Large intestine (tissue), 3 donors: ENCODE data around the gene POLN. TPM values are rescaled to one million over a fixed set of nuclear protein-coding genes. Genes with fewer than 3 reads are reported as not detected.
"Not testable (repeated sequence)": the region's sequence is repeated elsewhere in the genome, so short reads cannot be mapped to it uniquely, and the experiment has no call there.

ENCODE experiments used
- DNase-seq, 2 donors: peaks; one replicate each; pipeline versions ENCODE4 v3.0.0 to v3.0.0-alpha.2; 2013
- H3K27ac ChIP-seq: one replicate; pipeline ENCODE4 v1.5.1; 2013; ENCODE audit warnings: low read length
- H3K27me3 ChIP-seq: 2 replicates; pipeline ENCODE4 v1.6.1; 2013; ENCODE audit warnings: low read length; ENCODE audit not compliant: control insufficient read depth, insufficient read depth
- H3K36me3 ChIP-seq: 2 replicates; pipeline ENCODE4 v1.6.1; 2013; ENCODE audit warnings: low read length; ENCODE audit not compliant: control insufficient read depth, insufficient read depth
- H3K4me1 ChIP-seq: one replicate; pipeline ENCODE4 v1.6.1; 2013; ENCODE audit warnings: low read length; ENCODE audit not compliant: control insufficient read depth, insufficient read depth
- H3K4me3 ChIP-seq: one replicate; pipeline ENCODE4 v1.5.1; 2013; ENCODE audit warnings: low read length
- H3K9me3 ChIP-seq: one replicate; pipeline ENCODE4 v1.6.1; 2013; ENCODE audit warnings: mild to moderate bottlenecking, low read depth, low read length, moderate library complexity; ENCODE audit not compliant: control insufficient read depth
- WGBS: methylation state at CpG from one replicate; pipeline ENCODE4 v1.1.5; 2013; ENCODE audit warnings: low lambda C conversion rate; ENCODE audit not compliant: insufficient coverage; 5-methylcytosine and 5-hydroxymethylcytosine counted together
- polyA plus RNA-seq: library from polyadenylated mRNA; unstranded; fragments of 120-200 nt; gene quantifications from one replicate; pipeline ENCODE4 v1.2.1, GENCODE V29; 2013

Gene POLN
- polyA plus RNA-seq, 1 donor = 2.3 TPM

DNA sequence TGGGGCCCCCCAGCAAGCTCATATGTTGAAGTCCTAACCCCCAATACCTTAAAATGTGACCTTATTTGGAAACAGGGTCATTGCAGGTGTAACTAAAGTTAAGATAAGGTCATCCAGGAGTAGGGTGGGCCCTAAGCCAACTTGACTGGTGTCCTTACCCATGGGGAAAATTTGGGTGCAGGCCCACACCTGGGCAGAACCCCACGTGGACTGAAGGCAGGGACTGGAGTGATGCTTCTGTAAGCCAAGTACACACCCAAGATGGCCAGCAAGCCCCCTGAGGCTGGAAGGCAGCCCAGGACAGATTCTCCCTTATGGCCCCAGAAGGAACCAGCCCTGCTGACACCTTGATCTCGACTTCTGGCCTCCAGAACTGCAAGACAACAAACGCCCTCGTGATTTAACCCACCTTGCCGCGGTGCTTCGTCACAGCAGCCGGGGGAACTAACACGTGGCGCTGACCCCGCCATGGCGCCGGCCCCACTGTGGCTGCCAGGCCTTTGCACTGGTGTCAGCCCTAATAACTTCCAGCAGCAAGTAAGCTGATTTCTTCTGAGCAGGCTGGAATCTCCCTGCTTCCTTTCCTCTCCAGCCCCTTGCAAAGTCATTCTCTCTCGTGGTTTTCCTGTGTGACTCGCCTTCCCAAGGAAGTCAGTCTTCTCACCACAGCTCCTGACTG, 43.2 kb upstream of the POLN start:
- Histone ChIP-seq H3K9me3 (no peaks in the 10 kb centered on the region), H3K4me1 (no peaks in the 10 kb centered on the region), H3K27me3 (no peaks in the 10 kb centered on the region), H3K36me3 (no peaks in the 10 kb centered on the region), H3K4me3 (no peak overlapping the region), H3K27ac (no peak overlapping the region)
- DNase-seq = no peak
- no CpG with 5 or more reads among the region's 15 CpGs for WGBS

DNA sequence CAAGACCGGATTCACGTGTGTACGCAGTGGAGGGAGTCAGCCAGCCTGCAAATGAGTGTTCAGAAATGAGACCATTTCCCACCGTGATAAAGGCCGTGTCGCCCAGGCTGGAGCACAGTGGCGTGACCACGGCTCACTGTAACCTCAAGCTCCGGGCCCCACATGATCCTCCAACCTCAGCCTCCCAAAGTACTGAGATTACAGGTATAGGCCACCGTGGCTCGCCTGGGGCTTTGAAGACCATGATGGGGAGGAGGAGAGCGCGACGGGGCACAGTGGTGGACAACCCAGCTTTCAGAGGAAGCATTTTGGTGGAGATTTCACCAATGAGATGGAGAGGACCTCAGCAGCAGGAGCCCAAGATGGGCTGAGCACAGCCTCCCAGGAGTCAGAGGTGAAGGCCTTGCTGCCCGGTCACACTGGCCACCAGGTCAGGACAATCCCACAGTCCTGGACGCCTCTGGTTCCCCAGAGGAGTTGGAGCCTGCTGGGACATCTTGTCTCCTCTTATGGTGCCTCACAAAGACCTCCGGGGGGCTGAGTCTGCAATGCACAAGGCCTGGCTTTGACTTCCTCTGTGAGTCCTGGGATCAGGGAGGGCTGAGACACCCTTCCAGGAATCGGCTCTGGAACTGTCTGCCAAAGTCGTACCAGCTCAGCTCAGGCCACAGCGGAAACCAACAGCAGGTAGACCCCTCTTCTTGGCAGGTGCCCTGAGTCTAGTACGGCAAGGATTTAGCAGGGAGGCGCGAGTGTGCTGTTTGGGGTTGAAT, 42.4 kb upstream of the POLN start:
- no peaks in the 10 kb centered on the region for H3K36me3 ChIP-seq
- H3K4me1 ChIP-seq = no peaks in the 10 kb centered on the region
- DNase-seq = no peak
- no peak overlapping the region for H3K27ac ChIP-seq
- H3K9me3 ChIP-seq = no peaks in the 10 kb centered on the region
- no CpG with 5 or more reads among the region's 23 CpGs for WGBS
- no peak overlapping the region for H3K4me3 ChIP-seq
- no peaks in the 10 kb centered on the region for H3K27me3 ChIP-seq

DNA sequence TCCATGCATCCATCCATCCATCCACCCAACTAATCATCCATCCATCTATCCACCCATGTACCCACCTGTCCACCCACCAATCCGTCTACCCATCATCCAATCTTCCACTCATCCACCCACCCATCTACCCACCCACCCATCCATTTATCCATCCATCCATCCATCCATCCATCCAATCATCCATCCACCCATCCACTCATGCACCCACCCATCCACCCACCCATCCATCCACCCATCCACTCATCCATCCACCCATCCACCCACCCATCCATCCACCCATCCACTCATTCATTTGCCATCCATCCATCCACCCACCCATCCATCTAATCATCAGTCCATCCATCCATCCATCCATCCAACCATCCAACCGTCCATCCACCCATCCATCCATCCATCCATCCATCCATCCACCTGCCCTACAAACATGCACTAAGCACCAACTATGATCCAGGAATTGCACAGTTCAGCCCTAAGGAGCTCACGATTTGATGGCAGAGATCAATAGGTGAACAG, 41.3 kb upstream of the POLN start:
- no peak overlapping the region for H3K27ac ChIP-seq
- H3K4me1 ChIP-seq = no peaks in the 10 kb centered on the region
- no peaks in the 10 kb centered on the region for H3K36me3 ChIP-seq
- 89% methylated on average over 2 of the region's 3 CpGs for WGBS
- H3K27me3 ChIP-seq = no peaks in the 10 kb centered on the region
- H3K9me3 ChIP-seq = no peaks in the 10 kb centered on the region
- DNase-seq = no peak
- no peak overlapping the region for H3K4me3 ChIP-seq

DNA sequence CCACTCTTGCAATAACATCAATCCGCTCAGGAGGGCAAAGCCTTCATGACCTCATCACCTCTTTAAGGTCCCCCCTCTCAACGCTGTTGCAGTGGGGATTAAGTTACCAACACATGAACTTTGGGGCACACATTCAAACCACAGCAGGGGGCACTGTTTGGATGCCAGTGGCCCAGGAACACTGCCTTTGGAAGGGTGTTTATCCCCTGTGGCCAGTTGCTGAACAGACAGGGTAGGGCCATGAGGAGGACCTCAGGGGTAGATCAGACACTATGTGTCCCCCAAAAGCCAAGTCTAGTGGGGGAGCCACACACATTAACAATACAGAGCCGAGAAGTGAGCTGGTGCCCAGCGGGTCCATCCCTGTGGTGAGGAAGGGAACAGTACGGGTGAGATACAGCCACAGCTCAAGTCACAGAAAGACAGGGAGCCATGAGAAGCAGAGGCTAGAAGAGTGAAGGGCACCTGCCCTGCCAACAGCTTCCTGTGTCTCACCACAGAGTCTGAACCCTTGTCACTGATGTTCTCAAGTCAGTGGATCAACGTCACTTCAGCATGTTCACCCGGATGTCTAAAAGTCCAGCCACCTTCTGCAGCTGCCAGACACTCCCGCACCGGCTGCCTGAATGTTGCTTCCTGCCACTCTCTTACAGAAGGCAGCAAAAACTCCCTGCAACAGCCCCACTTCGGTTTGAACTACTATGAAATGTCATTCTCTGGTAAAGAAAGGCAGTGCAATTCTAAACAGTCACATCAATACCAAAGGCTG, 39.8 kb upstream of the POLN start:
- H3K36me3 ChIP-seq = no peaks in the 10 kb centered on the region
- no peaks in the 10 kb centered on the region for H3K9me3 ChIP-seq
- no peak overlapping the region for H3K4me3 ChIP-seq
- H3K4me1 ChIP-seq = no peaks in the 10 kb centered on the region
- peak in 1 of 2 donors; percentile 46 for DNase-seq
- no peaks in the 10 kb centered on the region for H3K27me3 ChIP-seq
- no CpG with 5 or more reads among the region's 10 CpGs for WGBS
- H3K27ac ChIP-seq = no peak overlapping the region

DNA sequence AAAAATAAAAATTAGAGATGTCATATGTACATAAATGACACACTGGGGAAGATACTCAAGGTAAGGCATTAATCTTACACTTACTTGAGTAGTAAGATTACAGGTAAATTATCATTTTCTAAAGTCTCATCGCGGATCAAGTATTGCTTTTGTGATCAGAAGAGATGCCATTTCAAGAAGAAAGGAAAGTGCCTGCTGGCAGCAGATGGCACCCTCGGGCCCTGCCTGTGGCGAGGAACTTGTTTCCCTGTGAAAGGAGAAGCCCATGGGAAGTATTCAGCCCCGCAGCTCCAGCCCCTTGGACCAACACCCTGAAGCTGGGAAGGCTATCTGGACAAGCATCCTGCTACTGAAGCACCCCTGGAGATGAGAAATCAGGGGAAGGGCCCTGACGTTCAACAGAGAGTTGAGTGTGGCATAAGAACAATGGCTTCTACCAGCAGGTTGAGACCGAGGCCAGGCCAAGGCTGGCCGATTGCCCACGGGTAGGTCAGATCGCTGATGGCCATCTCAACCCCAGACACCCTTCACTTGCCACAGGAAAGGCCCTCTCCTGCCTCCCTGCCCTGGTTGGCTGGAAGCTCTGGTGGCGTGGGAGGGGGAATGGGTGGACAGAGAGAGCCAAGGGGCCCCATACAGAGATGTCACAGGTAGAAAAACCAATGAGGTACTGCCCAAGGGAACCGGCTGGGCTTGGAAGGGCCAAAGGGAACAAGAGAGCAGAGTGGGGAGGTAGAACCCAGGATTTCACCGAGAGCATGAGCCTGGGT, 38.8 kb upstream of the POLN start:
- no CpG with 5 or more reads among the region's 13 CpGs for WGBS
- no peaks in the 10 kb centered on the region for H3K4me1 ChIP-seq
- H3K27me3 ChIP-seq = no peaks in the 10 kb centered on the region
- H3K27ac ChIP-seq = no peak overlapping the region
- no peaks in the 10 kb centered on the region for H3K36me3 ChIP-seq
- no peak overlapping the region for H3K4me3 ChIP-seq
- no peak for DNase-seq
- H3K9me3 ChIP-seq = peaks cover 4% of the 10 kb centered on the region

DNA sequence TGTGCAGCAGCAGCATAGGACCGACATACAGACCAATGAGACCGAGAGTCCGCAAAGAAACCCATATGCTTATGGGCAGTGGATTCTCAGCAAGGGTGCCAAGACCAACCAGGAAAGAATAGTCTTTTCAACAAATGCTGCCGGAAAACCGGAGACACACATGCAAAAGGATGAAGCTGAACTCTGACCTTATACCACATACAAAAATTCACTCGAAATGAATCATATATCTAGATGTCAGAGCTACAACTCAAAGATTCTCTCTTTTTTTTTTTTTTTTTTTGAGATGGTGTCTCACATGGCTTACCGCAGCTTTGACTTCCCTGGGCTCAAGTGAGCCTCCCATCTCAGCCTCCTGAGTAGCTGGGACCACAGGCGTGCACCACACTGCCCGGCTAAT, 36.0 kb upstream of the POLN start:
- no peak for DNase-seq
- H3K4me3 ChIP-seq = no peak overlapping the region
- H3K36me3 ChIP-seq = no peaks in the 10 kb centered on the region
- WGBS = no CpG with 5 or more reads among the region's 9 CpGs
- H3K4me1 ChIP-seq = peaks cover 4% of the 10 kb centered on the region
- peaks cover 6% of the 10 kb centered on the region for H3K9me3 ChIP-seq
- no peak overlapping the region for H3K27ac ChIP-seq
- no peaks in the 10 kb centered on the region for H3K27me3 ChIP-seq

DNA sequence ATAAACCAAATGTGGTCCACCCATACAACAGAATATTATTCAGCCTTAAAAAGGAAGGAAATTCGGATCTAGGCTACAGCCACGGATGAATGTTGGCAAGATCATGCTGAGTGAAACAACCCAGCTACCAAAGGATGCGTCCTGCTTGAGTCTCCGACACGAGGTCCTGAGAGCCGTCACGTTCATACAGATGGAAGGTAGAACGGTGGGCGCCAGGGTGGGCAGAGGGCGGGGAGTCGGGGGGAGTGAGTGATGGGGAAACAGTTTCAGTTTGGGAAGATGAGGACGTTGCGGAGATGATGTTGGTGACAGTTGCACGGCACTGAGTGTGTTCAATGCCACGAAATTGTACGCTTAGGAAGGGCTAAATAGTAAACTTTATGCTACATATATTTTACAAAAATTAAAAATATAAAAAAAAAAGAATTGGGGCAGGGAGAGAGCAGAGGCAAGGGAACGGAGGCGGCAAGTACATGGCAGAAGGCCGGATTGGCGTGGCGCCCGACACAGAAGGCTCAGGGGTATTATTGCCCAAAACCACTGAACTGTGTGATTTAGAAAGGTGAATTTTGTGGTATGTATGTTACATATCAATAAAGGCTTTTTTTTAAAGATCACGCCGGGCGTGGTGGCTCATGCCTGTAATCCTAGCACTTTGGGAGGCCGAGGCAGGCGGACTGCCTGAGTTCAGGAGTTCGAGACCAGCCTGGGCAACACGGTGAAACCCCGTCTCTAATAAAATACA, 34.8 kb upstream of the POLN start:
- H3K4me3 ChIP-seq = no peak overlapping the region
- H3K27ac ChIP-seq = no peak overlapping the region
- DNase-seq = no peak
- peaks cover 2% of the 10 kb centered on the region for H3K36me3 ChIP-seq
- H3K4me1 ChIP-seq = peaks cover 4% of the 10 kb centered on the region
- WGBS = 100% methylated on average over 3 of the region's 30 CpGs
- peaks cover 6% of the 10 kb centered on the region for H3K9me3 ChIP-seq
- no peaks in the 10 kb centered on the region for H3K27me3 ChIP-seq

DNA sequence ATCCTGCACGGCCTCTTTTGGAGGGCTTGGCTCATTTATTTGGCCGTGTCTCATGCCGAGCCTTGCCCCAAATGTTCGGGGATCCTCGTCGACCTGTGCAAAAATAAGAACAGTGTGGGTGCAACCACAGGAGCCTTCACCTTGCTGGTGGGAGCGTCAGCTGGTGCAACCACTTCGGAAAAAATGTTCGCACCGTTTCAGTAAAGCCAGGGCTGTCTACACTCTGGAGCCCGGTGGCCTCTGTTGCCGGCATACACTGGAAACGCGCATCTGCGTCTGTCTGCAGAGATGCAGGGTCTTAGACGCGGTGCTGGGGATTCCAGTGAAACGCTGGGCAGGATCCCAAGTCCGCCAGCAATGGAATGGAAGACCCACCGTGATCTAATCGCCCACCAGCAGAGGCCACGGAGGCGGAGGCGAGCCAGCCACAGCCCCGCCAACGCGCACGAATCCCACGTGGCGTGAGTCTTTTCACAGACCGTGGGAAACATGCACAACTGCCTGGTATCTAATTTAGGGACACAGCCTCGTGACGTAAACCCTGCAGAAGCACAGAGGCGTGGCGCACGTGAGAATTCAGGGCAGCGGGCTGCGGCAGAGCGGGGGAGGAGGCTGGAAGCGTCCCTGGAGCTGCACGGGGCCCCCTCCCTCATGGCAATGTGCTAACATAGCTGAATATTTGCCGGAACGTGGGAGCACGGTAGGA, 33.8 kb upstream of the POLN start:
- H3K4me1 ChIP-seq = peaks cover 4% of the 10 kb centered on the region
- 80% methylated on average over 1 of the region's 44 CpGs for WGBS
- peaks cover 6% of the 10 kb centered on the region for H3K9me3 ChIP-seq
- H3K4me3 ChIP-seq = no peak overlapping the region
- no peak for DNase-seq
- peaks cover 2% of the 10 kb centered on the region for H3K36me3 ChIP-seq
- no peak overlapping the region for H3K27ac ChIP-seq
- H3K27me3 ChIP-seq = no peaks in the 10 kb centered on the region

DNA sequence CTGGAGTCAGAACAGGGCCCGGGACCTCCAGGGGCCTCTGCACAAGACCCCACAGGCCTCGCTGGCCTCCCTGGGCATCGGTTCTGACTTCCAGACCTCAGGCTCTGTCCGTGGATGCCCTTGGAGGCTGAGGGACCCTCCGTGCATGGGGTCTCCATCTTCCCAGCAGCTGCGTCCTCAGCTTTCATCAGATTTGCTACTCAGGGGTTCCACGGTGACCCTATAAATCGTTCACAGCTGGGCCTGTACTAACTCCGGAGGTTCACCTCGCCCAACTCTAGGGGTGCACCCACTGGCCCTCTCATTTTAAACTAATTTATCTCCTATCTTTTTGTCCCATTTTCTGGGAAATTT, 33.1 kb upstream of the POLN start:
- H3K4me1 ChIP-seq, H3K4me3 ChIP-seq, H3K9me3 ChIP-seq, H3K27ac ChIP-seq, DNase-seq, H3K36me3 ChIP-seq, H3K27me3 ChIP-seq: not testable (repeated sequence)
- 100% methylated on average over 3 of the region's 10 CpGs for WGBS
